HG02798 (cell line): Measurements from ENCODE around the gene NAALADL2.
A peak's percentile ranks its signal among the peaks of the same experiment; 100 is the strongest.
"Not testable (repeated sequence)": the region's sequence is repeated elsewhere in the genome, so short reads cannot be mapped to it uniquely, and the experiment has no call there.

Source experiments
- ATAC-seq: cut with Tn5 transposase; IDR thresholded peaks from one replicate; pipeline ENCODE4 v1.9.1; 2021; ENCODE audit warnings: mild to moderate bottlenecking; ENCODE audit not compliant: unreplicated experiment, poor library complexity

NAALADL2 gene

DNA sequence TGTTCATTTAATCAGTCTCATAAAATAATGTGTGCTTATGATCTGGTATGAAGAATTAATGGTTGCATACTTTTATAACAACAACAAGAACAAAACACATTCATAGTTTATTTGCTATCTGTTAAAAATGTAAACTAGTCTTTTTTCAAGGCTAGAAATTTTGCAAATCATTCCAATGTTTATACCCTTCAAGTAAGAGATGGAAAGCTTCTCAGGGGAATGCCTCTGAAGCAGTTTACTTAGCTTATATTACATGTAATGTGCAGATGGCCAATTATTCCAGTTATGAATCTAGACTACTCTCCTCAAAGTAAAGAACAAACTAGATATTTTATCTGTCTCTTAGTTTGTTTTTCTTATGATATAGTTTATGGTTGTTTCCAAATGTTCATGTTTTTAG, 575.4 kb downstream of the NAALADL2 start:
- no peak for ATAC-seq

DNA sequence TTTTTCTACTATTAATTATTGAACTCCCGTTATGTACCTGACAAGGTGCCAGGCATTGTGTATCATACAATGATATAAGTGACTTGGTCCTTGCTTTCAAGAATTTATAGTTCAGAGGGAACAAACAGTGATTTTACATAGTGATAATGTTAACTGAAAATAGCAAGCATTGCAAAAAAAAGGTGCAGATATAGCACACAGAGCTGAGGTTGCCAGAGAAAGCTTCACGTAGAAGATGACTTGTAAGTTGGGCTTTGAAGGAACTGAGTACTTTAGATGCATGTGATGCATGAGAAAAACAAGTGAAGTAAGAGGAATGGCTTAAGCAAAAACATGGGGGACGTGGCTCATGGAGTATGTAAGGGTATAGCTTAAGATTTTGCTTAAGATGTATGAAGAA, 584.5 kb downstream of the NAALADL2 start:
- ATAC-seq = no peak

DNA sequence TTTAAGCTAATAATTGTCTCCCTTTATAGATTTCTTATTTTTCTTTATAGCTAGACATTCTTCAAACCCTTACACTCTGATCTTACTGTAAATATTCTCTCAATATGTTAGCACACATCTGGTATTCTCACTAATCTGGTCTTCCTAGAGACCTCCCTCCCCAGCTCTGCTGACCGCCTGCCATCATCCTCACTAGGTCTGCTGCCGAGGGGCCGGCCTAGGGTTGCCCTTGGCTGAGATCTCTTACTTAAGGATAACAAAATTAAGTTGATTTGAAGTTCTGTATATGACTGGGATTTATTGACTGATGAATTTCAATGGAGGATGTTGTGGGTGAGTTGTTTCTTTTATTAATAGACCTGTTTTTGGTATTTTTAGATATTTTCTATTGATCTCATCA, 586.6 kb downstream of the NAALADL2 start:
- ATAC-seq = no peak

DNA sequence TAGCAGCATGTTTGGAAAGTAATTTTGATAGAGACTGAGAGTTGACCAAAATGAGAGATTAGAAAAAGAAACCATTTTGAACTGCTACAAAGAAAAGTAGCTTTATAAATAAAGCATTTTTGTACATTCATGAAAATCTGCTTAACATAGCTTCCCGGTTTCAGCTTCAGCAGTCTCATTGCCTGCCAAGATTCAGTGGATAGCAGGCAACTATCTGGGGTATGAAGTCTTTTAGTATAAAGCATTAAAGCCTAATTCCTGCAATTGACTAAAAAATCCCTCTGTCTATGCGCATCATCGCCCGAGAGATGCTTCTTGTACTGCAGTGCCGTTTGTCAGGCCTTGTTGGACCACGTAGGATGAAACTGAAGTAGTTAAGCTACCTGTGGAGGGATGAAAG, 588.4 kb downstream of the NAALADL2 start:
- ATAC-seq = no peak

DNA sequence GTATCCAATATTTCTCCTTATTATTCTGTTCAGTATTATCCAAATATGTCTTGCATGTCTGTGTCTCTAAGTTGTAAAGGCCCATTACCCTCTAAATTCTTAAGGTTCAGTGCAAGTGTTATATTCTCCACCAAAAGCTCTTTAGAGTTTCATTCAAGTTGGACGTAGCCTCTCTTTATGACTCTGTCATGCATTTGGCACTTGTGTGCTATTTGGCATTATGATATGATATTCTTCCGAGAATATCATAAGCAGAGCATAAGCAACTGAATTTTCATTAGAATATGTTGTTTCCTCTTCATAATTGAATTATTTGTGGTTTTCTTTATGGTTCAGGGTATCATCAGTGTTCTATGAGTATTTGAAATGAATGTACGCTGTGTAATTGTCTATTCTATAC, 594.2 kb downstream of the NAALADL2 start:
- ATAC-seq = no peak

DNA sequence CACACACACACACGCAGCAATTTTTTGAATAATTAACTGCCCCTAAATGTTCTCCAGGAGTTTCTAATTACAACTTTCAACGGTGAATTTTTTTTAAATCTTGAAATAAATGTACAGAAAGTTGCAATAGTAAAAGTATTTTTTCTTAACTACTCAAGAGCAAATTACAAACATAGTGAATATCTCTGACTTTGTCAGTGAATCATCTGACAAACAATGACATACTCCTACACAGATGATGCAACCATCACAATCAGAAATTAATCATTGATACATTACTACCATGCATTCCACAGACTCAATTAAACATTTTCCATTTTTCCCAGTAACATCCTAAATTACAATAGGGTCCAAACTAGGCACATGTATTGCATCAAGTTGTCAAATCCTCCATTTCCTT, 597.3 kb downstream of the NAALADL2 start:
- ATAC-seq = no peak

DNA sequence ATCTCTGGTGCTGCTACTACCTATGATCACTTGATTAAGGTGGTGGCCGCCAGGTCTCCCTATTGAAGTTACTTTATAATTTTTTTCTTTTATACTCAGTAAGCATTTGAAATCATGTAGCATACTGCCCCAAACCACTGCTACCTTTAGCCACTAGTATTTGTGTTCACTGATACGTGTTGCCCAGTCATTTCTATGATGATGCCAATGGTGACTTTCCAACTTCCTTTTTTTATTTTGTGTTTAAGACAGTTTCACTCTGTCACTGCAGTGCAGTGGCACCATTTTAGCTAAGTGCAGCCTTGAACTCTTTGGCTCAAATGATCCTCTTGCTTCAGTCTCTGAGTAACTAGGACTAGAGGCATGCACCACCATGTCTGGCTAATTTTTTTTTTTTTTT, 598.2 kb downstream of the NAALADL2 start:
- ATAC-seq = peak; percentile 42

DNA sequence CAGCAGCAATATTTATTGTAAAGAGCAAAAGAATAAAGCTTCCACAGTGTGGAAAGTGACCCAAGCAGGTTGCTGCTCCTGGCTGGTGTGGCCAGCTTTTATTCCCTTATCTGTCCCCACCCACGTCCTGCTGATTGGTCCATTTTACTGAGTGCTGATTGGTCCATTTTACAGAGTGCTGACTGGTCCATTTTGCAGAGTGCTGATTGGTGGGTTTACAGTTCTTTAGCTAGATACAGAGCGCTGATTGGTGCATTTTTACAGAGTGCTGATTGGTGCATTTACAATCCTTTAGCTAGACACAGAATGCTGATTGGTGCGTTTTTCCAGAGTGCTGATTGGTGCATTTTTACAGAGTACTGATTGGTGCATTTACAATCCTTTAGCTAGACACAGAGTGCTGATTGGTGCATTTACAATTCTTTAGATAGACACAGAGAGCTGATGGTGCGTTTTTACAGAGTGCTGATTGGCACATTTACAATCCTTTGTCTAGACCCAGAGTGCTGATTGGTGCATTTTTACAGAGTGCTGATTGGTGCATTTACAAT, 601.8 kb downstream of the NAALADL2 start:
- not testable (repeated sequence) for ATAC-seq

DNA sequence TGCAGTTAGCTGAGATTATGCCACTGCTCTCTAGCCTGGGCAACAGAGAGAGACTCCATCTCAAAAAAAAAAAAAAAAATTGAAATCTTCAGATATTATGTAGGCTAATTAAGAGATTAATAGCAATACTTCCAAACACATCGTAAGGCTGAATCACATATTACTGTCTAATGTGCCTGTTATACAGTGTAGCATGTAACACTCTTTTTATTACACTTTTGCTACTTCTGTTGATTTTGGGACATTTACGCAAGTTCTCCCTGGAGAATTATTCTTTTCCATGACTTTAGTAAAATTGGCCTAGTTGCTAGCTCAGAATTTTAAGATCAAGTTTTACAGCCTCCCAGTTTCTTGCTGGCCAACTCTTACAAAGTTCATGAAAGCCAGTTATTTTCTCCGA, 605.2 kb downstream of the NAALADL2 start:
- ATAC-seq = no peak

DNA sequence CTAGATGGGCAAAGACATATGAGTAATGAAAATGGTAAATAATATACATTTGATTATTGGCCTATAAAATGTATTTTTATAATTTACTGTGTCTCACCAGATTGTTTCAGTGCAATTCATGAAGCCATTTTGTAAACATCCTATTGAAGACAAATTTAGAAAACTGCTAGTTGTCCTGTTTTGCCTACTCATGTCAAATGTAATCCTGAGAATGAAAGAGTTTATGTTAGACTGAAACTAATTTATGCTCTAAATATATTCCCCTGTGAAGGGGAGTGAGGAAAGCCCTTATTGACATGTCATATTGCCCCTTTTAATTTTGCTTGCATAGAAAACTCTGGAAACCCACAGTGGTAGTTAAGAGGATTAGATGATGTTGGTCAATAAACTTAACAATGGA, 610.0 kb downstream of the NAALADL2 start:
- no peak for ATAC-seq

DNA sequence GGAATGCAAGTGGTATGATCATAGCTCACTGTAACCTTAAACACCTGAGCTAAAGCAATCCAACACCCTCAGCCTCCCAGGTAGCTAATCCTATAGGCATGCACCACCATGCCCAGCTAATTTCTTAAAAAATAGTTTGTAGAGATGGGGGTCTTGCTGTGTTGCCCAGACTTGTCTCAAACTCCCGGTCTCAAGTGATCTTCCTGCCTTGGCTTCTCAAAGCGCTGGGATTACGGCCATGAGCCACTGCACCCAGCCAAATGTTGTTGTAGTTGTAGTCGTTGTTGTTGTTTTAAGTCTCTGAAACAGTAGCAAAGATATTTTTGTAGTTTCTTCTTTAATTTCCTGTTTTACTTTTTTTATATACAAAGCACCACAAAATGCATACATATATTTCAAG, 616.6 kb downstream of the NAALADL2 start:
- ATAC-seq = no peak

DNA sequence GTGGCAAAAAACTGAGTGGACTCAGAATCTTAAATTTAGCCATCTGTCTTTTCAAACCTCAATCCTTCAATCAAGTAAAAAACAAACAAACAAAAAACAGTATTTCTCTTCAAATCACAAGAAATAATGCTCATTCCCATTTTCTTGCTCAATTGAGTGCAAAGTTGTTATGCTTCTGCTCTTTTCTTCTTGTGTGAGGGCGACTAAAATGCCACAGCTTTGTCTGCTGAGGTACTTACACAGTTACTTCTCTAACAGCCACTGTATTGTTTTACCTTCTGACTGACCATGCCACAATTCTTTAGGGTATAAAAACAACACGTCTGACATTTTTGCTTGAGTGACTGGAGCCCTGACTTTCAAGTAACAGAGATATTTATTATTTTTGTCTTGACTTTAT, 617.4 kb downstream of the NAALADL2 start:
- ATAC-seq = no peak

DNA sequence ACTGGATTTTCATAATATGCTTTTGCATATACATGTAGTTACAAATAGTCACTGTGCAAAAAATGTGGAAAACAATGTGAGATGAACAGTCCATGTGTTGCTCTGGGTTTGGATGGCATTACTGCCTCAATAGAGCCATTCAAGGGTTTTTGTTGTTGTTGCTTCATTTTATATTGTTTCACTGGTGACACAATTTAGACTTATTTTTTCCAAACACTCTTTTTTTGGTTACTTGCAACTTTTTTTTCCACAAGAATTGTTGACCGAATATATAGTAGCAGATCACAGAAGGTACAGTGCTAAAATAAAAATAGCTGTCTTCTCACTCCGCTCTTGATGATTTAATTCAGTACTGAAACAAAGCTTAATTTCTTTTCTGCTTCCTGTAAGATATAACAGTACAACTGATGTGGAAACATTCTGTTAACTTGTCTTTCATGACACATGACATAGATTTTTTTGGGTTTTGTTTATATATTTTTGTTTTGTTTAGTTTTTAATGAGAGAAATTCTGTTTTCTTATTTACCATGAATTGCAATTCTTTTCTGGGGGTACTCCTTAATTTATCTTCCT, 618.6 kb downstream of the NAALADL2 start:
- ATAC-seq = peak; percentile 84

DNA sequence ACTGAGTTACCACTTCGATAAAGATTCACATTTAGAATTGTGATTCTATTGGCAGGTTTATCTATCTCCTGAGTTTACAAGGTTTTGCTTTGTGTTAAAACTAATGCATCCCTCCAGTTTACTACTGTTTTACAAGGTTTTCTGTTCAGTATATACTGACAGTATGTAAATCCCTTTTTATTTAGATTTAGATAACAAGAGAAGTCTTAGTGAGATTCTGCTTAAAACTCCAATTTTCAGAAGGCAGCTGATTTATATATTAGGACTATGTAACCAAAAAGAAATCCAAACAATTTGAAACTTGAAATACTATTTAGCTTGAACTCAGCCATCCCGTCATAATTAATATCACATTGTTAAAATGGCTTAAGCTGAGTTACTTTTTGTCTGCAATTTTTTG, 619.2 kb downstream of the NAALADL2 start:
- ATAC-seq = no peak

DNA sequence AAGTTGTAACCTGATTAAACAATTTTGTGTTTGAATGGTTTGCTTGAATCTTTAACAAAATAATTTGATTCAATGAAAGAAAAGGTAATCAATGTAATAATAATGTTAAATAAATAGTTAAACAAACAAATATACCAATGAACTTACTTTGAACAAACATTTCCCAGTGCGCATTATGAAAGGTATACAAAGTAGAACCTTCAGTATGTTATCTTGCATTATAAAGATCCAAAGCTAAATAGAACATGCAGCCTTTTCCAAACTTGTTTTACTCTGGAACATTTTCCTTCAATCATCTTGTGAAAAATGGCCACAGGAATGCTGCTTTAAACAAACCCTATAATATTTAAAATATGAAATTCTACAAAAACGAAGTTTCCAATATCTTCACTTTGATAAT, 620.0 kb downstream of the NAALADL2 start:
- no peak for ATAC-seq

DNA sequence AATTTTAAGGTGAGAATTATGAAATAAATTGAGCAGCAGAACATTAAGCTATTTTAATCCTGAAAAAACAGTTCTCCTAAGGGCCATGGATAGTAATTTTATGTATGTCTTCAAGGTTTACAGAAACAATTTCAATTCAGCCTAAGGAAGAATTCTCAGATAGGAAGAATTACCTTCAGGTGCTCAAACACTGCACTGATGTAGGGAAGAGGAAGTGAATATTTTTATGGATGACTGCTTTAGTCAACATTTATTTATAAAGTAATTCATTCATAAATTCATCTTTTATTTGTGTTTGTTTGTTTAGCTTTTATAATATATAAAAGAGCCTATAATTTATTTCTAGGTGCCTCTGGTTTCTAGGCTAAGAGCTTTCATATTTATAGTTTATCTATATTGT, 620.7 kb downstream of the NAALADL2 start:
- no peak for ATAC-seq

DNA sequence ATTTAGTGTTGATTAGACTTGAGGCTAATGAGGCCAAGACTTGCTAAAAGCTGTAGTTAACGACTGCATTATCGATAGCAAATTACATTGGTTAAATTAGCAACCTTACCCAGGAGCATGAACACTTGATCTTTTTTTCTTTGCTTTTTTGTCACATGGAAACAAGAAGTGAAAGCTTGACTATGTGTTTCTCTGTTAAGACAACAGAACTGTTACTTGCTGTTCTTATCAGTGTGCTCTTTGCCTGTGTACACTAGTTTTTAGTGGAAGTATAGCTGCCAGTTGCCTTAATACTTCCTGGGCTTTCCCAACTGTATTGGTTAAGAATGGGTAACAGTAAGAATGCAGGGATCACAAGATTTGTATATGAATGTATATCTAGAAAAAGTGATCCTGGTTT, 625.5 kb downstream of the NAALADL2 start:
- ATAC-seq = peak; percentile 59

DNA sequence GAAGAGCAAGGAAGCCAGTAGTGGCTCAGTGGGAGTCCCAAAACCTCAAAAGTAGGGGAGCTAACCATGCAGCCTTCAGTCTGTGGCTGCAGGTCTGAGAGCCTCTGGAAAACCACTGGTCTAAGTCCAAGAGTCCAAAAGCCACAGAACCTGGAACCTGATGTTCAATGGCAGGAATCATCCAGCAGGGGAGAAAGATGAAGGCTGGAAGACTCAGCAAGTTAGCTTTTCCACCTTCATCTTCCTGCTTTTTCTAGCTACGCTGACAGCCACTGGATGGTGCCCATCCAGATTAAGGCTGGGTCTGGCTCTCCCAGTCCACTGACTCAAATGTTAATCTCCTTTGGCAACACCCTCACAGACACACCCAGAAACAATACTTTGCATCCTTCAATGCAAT, 626.3 kb downstream of the NAALADL2 start:
- no peak for ATAC-seq

DNA sequence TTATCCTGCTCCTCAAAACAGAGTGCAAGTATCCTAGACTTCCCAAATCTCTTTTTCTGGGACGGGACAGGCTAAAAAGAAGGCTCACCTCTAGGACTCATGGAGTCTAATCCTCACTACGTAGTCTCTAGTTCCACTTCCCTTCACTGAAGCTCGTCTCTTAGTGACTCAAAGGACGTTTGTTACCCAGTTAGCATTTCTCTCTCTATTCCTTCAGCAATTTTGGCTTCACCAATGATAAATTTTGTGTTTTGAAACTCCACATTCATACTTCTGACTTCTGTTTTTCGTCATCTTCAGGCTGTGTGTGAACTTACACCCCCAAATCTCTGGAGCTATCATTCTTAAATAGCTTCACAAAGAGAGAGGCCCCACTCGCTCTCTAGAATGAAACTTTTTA, 627.1 kb downstream of the NAALADL2 start:
- peak; percentile 61 for ATAC-seq

DNA sequence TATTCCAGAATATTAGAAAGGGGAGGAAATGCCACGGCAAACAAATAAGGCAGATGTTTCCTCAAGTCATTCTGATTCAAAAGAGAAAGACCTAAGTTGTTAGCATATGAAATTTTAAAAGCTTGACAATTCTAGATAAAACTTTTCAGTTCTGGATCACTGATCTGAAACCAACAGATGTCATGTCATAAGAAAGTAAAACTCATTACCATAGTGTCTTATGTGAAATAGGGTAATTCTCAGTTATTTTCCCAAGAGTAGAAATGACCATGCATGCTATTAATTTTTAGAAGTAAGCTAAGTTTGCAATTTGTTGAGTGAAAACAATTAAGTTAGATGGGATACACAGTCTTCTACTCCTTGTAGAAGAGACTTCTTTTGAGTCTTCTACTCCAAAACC, 630.3 kb downstream of the NAALADL2 start:
- peak; percentile 68 for ATAC-seq

DNA sequence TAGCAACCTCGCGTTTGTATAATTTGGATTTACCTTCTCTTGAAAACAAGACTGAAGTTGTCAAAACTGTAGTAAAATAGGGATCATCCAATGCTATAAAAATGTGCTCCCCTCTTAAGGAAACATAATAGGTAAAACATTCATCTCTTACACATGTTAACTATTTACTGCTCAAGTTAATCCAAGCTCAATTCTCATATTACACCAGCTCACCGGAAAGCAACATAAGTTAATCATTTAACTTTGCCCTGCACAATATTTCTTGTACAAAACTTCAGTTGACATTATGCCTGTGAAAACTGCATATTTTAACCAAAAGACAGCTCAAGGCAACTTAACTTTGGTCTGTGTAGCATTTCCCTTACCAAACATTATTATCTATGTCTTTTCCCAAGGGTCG, 634.2 kb downstream of the NAALADL2 start:
- no peak for ATAC-seq

DNA sequence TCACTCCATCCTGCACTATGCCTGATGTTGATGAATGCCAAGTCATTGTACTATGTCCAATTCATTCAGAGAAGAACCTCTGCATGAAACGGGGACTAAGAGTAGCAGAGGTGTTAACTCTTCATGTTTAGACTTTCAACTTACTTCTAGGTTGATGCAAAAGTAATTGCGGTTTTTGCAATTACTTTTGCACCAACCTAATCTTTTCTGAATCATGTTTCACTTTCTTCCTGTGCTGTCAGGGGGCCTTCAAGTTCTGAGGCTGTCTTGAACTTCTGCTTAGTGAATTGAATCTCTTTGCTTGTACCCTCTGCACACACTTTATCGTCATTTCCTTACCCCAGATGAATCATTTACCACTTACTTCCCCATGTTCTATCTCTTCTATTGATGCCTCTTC, 636.2 kb downstream of the NAALADL2 start:
- peak; percentile 89 for ATAC-seq

DNA sequence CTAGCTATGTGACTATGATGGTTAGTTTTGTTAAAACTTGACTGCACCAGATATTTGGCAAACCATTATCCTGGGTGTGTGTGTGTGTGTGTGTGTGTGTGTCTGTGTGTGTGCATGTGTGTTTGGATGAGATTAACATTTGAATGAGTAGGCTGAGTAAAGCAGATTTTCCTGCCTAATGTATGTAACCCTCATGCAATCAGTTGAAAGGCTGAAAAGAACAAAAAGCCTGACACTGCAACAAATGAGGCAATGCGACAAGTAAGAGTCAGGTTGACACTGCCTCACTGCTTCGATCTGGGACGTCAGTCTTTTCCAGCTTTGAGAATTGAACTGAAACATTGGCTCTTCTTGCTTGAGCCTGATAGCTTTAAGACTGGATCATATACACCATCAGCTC, 643.0 kb downstream of the NAALADL2 start:
- no peak for ATAC-seq
